Activated T-helper 17 cell treated with anti-CD3 and anti-CD28 coated beads, Interleukin-2, amount 50 U/mL, for 72 hours (primary cell): ENCODE data around the gene SLC43A1. TPM values are rescaled to one million over a fixed set of nuclear protein-coding genes. Genes with fewer than 3 reads are reported as not detected.

Experiments
- ATAC-seq: fragments of 150-1000 bp; cut with Tn5 transposase; replicated peaks from 2 replicates; pipeline ENCODE4 v1.10.0; 2021; ENCODE audit warnings: mild to moderate bottlenecking, moderate library complexity
- H3K27ac Mint-ChIP-seq: one replicate; pipeline ENCODE4 v1.8.0; 2022; ENCODE audit warnings: mixed read lengths
- H3K27me3 Mint-ChIP-seq: one replicate; pipeline ENCODE4 v1.8.0; 2022; ENCODE audit warnings: mixed read lengths
- H3K36me3 Mint-ChIP-seq: one replicate; pipeline ENCODE4 v1.8.0; 2022; ENCODE audit warnings: low read depth, mild to moderate bottlenecking, mixed read lengths
- H3K4me1 Mint-ChIP-seq: one replicate; pipeline ENCODE4 v1.8.0; 2022; ENCODE audit warnings: mixed read lengths
- H3K4me3 Mint-ChIP-seq: one replicate; pipeline ENCODE4 v1.8.0; 2022; ENCODE audit warnings: mild to moderate bottlenecking, mixed read lengths
- H3K9me3 Mint-ChIP-seq: one replicate; pipeline ENCODE4 v1.8.0; 2022; ENCODE audit warnings: mixed read lengths
- total RNA-seq, 2 donors: library from RNA; stranded (reverse); gene quantifications; one replicate each; pipeline ENCODE4 v1.2.3, GENCODE V29; 2022

The SLC43A1 gene
- total RNA-seq, 2 donors from 2014 or later = 9.1 to 20.0 TPM

- peak; percentile 68 for ATAC-seq
- H3K27ac Mint-ChIP-seq = no peak overlapping the region
- peaks cover 18% of the 10 kb centered on the region for H3K27me3 Mint-ChIP-seq
- H3K9me3 Mint-ChIP-seq = no peaks in the 10 kb centered on the region
- H3K4me1 Mint-ChIP-seq = peaks cover 5% of the 10 kb centered on the region
- peaks cover 36% of the 10 kb centered on the region for H3K36me3 Mint-ChIP-seq
- H3K4me3 Mint-ChIP-seq = peak overlapping the region; percentile 23
These were observed 32.5 kb downstream of the SLC43A1 start for GRCh38 chr11:57482782-57483561.

- H3K36me3 Mint-ChIP-seq = peaks cover 28% of the 10 kb centered on the region
- no peak overlapping the region for H3K27ac Mint-ChIP-seq
- no peaks in the 10 kb centered on the region for H3K9me3 Mint-ChIP-seq
- peaks cover 15% of the 10 kb centered on the region for H3K27me3 Mint-ChIP-seq
- peaks cover 5% of the 10 kb centered on the region for H3K4me1 Mint-ChIP-seq
- ATAC-seq = no peak
- no peak overlapping the region for H3K4me3 Mint-ChIP-seq
These were observed 33.4 kb downstream of the SLC43A1 start for GRCh38 chr11:57481915-57482781.

- H3K4me1 Mint-ChIP-seq = peaks cover 5% of the 10 kb centered on the region
- no peak for ATAC-seq
- H3K9me3 Mint-ChIP-seq = no peaks in the 10 kb centered on the region
- peaks cover 15% of the 10 kb centered on the region for H3K27me3 Mint-ChIP-seq
- H3K36me3 Mint-ChIP-seq = peaks cover 25% of the 10 kb centered on the region
- no peak overlapping the region for H3K4me3 Mint-ChIP-seq
- no peak overlapping the region for H3K27ac Mint-ChIP-seq
These were observed 34.2 kb downstream of the SLC43A1 start for GRCh38 chr11:57481315-57481714.

- peaks cover 12% of the 10 kb centered on the region for H3K27me3 Mint-ChIP-seq
- peak overlapping the region; percentile 12 for H3K27ac Mint-ChIP-seq
- no peak overlapping the region for H3K4me3 Mint-ChIP-seq
- ATAC-seq = peak; percentile 72
- peaks cover 5% of the 10 kb centered on the region for H3K4me1 Mint-ChIP-seq
- H3K9me3 Mint-ChIP-seq = no peaks in the 10 kb centered on the region
- H3K36me3 Mint-ChIP-seq = peaks cover 17% of the 10 kb centered on the region
These were observed 34.9 kb downstream of the SLC43A1 start for GRCh38 chr11:57480409-57481137.

- H3K4me1 Mint-ChIP-seq = peaks cover 5% of the 10 kb centered on the region
- H3K36me3 Mint-ChIP-seq = peaks cover 11% of the 10 kb centered on the region
These were observed 35.6 kb downstream of the SLC43A1 start for GRCh38 chr11:57479911-57480310.

GRCh38 chr11:57479021-57479663, 36.4 kb downstream of the SLC43A1 start:
- H3K36me3 Mint-ChIP-seq = peaks cover 3% of the 10 kb centered on the region
- ATAC-seq = no peak
- H3K4me1 Mint-ChIP-seq = peaks cover 5% of the 10 kb centered on the region
- peaks cover 11% of the 10 kb centered on the region for H3K27me3 Mint-ChIP-seq
- no peak overlapping the region for H3K27ac Mint-ChIP-seq
- no peak overlapping the region for H3K4me3 Mint-ChIP-seq
- no peaks in the 10 kb centered on the region for H3K9me3 Mint-ChIP-seq

More at GRCh38 chr11:57479911-57480310, 35.6 kb downstream of the SLC43A1 start:
- ATAC-seq = peak; percentile 22
- no peaks in the 10 kb centered on the region for H3K9me3 Mint-ChIP-seq
- H3K27me3 Mint-ChIP-seq = peaks cover 11% of the 10 kb centered on the region
- no peak overlapping the region for H3K4me3 Mint-ChIP-seq
- H3K27ac Mint-ChIP-seq = peak overlapping the region; percentile 12

GRCh38 chr11:57477507-57478189, 37.9 kb downstream of the SLC43A1 start:
- ATAC-seq = no peak
- H3K4me3 Mint-ChIP-seq = peak overlapping the region; percentile 64
- peaks cover 11% of the 10 kb centered on the region for H3K27me3 Mint-ChIP-seq
- H3K36me3 Mint-ChIP-seq = no peaks in the 10 kb centered on the region
- H3K9me3 Mint-ChIP-seq = no peaks in the 10 kb centered on the region
- H3K4me1 Mint-ChIP-seq = peaks cover 9% of the 10 kb centered on the region
- no peak overlapping the region for H3K27ac Mint-ChIP-seq

GRCh38 chr11:57476757-57477506, 38.6 kb downstream of the SLC43A1 start:
- H3K36me3 Mint-ChIP-seq = no peaks in the 10 kb centered on the region
- peak overlapping the region; percentile 64 for H3K4me3 Mint-ChIP-seq
- peak; percentile 61 for ATAC-seq
- H3K4me1 Mint-ChIP-seq = peaks cover 9% of the 10 kb centered on the region
- no peak overlapping the region for H3K27ac Mint-ChIP-seq
- no peaks in the 10 kb centered on the region for H3K9me3 Mint-ChIP-seq
- H3K27me3 Mint-ChIP-seq = peaks cover 10% of the 10 kb centered on the region

GRCh38 chr11:57476047-57476756, 39.3 kb downstream of the SLC43A1 start:
- Mint-ChIP-seq H3K36me3 (no peaks in the 10 kb centered on the region), H3K4me3 (peak overlapping the region; percentile 64), H3K9me3 (no peaks in the 10 kb centered on the region), H3K27ac (no peak overlapping the region), H3K27me3 (peaks cover 5% of the 10 kb centered on the region), H3K4me1 (peaks cover 9% of the 10 kb centered on the region)
- peak; percentile 50 for ATAC-seq

GRCh38 chr11:57475671-57476046, 39.8 kb downstream of the SLC43A1 start:
- Mint-ChIP-seq H3K4me3 (peak overlapping the region; percentile 64), H3K9me3 (no peaks in the 10 kb centered on the region), H3K36me3 (no peaks in the 10 kb centered on the region), H3K27ac (no peak overlapping the region), H3K27me3 (peaks cover 5% of the 10 kb centered on the region), H3K4me1 (peaks cover 9% of the 10 kb centered on the region)
- no peak for ATAC-seq

- Mint-ChIP-seq H3K27me3 (peaks cover 5% of the 10 kb centered on the region), H3K4me1 (peaks cover 6% of the 10 kb centered on the region), H3K27ac (no peak overlapping the region), H3K36me3 (no peaks in the 10 kb centered on the region), H3K9me3 (no peaks in the 10 kb centered on the region), H3K4me3 (peak overlapping the region; percentile 64)
- no peak for ATAC-seq
These were observed 40.3 kb downstream of the SLC43A1 start for GRCh38 chr11:57475191-57475590.

GRCh38 chr11:57474803-57475115, 40.7 kb downstream of the SLC43A1 start:
- H3K4me3 Mint-ChIP-seq = peak overlapping the region; percentile 64
- H3K4me1 Mint-ChIP-seq = peaks cover 4% of the 10 kb centered on the region
- no peak for ATAC-seq
- H3K27me3 Mint-ChIP-seq = peaks cover 5% of the 10 kb centered on the region
- no peaks in the 10 kb centered on the region for H3K36me3 Mint-ChIP-seq
- no peak overlapping the region for H3K27ac Mint-ChIP-seq
- H3K9me3 Mint-ChIP-seq = no peaks in the 10 kb centered on the region
